K562 treated with DMSO at 1 percent for 24 hours (cell line): ENCODE measurements around the gene SNED1. TPM values are rescaled to one million over a fixed set of nuclear protein-coding genes. Genes with fewer than 3 reads are reported as not detected.

Experiments
- total RNA-seq: library from RNA; unstranded; fragments of 300-600 nt; gene quantifications from 2 replicates; pipeline ENCODE4 v1.2.3, GENCODE V29; 2022; ENCODE audit warnings: low read depth; ENCODE audit not compliant: insufficient read depth

The SNED1 gene
- 0.05 TPM in 1 of 2 replicates, not detected in the other for total RNA-seq

GRCh38 chr2:240997856-240998705, at the start of gene SNED1:
Gene SNED1, plus strand, starts transcription at chr2:240998618. Its CDS starts 220 bp downstream, at chr2:240998838.

GRCh38 chr2:241102239-241102803, 103.9 kb downstream of the SNED1 start, which contains the start of gene MTERF4:
Gene MTERF4, minus strand, starts transcription at chr2:241102287. Its CDS starts 14 bp downstream, at chr2:241102273.

Other genes starting within 250 kb of the SNED1 start
- gene KIF1A, start 178.4 kb upstream of the SNED1 start, total RNA-seq: 0.17 TPM in 1 of 2 replicates, not detected in the other
- gene AGXT, start 129.8 kb upstream of the SNED1 start, total RNA-seq: not detected in 2 replicates
- not detected in 2 replicates for gene MAB21L4, start 102.5 kb upstream of the SNED1 start, total RNA-seq
- not detected in 2 replicates for gene CROCC2, start 92.3 kb upstream of the SNED1 start, total RNA-seq
- gene MTERF4, start 103.7 kb downstream of the SNED1 start, total RNA-seq: 11.0 and 16.7 TPM in 2 replicates
- gene PASK, start 150.9 kb downstream of the SNED1 start, total RNA-seq: 6.4 and 9.4 TPM in 2 replicates
- 39.3 and 41.5 TPM in 2 replicates for gene PPP1R7, start 151.8 kb downstream of the SNED1 start, total RNA-seq
- 1.1 and 1.4 TPM in 2 replicates for gene ANO7, start 190.1 kb downstream of the SNED1 start, total RNA-seq